Lower leg skin (tissue), 3 donors: ENCODE data around the gene DIAPH1.

ENCODE experiments used
- POLR2A ChIP-seq, 2 donors: fragments of 450-650 bp; IDR thresholded peaks; one replicate each; pipeline ENCODE4 v1.6.1; 2016 to 2017; ENCODE audit warnings: antibody characterized with exemption in 2 of 2, mild to moderate bottlenecking in 1 of 2, moderate library complexity in 1 of 2
- TF ChIP-seq, protein P1 (sequence below), 3 donors: fragments of 450-650 bp; IDR thresholded peaks; one replicate each; pipeline ENCODE4 v1.5.1; 2016; ENCODE audit warnings: antibody characterized with exemption in 3 of 3, mild to moderate bottlenecking in 3 of 3, moderate library complexity in 2 of 3

GRCh38 chr5:141495453-141495811 is 123.4 kb downstream of the DIAPH1 start:
- TF ChIP-seq, protein P1, sequence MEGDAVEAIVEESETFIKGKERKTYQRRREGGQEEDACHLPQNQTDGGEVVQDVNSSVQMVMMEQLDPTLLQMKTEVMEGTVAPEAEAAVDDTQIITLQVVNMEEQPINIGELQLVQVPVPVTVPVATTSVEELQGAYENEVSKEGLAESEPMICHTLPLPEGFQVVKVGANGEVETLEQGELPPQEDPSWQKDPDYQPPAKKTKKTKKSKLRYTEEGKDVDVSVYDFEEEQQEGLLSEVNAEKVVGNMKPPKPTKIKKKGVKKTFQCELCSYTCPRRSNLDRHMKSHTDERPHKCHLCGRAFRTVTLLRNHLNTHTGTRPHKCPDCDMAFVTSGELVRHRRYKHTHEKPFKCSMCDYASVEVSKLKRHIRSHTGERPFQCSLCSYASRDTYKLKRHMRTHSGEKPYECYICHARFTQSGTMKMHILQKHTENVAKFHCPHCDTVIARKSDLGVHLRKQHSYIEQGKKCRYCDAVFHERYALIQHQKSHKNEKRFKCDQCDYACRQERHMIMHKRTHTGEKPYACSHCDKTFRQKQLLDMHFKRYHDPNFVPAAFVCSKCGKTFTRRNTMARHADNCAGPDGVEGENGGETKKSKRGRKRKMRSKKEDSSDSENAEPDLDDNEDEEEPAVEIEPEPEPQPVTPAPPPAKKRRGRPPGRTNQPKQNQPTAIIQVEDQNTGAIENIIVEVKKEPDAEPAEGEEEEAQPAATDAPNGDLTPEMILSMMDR (IDR thresholded peaks at IDR 0.05), result no peak
- TF ChIP-seq POLR2A (IDR thresholded peaks at IDR 0.05), result no peak
